HepG2 (cell line): ENCODE data around the gene HIRA. TPM values are rescaled to one million over a fixed set of nuclear protein-coding genes. Genes with fewer than 3 reads are reported as not detected.

Experiments used
- ARNT2 ChIP-seq: sonication (generic); formaldehyde crosslinking; IDR thresholded peaks from 2 replicates; pipeline ENCODE4 v1.8.0; 2022; ENCODE audit warnings: mild to moderate bottlenecking, low read depth, missing genetic modification reagents, moderate library complexity
- ERF ChIP-seq: IDR thresholded peaks from 2 replicates; pipeline ENCODE4 v1.6.1; 2018; ENCODE audit warnings: missing biosample characterization, missing genetic modification reagents
- FIP1L1 ChIP-seq: fragments of 200-400 bp; formaldehyde crosslinking; IDR thresholded peaks from 2 replicates; pipeline ENCODE4 v1.6.1; 2018; ENCODE audit warnings: low read depth, mild to moderate bottlenecking, low read length, moderate library complexity, borderline replicate concordance; ENCODE audit not compliant: insufficient read depth
- IRF9 ChIP-seq: sonication (generic); formaldehyde crosslinking; IDR thresholded peaks from 2 replicates; pipeline ENCODE4 v1.8.0; 2022; ENCODE audit warnings: missing genetic modification reagents, mild to moderate bottlenecking, borderline replicate concordance
- NFATC3 ChIP-seq: sonication (generic); formaldehyde crosslinking; IDR thresholded peaks from 2 replicates; pipeline ENCODE4 v1.5.1; 2020; ENCODE audit warnings: mild to moderate bottlenecking, missing genetic modification reagents
- ZBTB1 ChIP-seq: sonication (generic); formaldehyde crosslinking; IDR thresholded peaks from 2 replicates; pipeline ENCODE4 v1.4.0; 2020; ENCODE audit warnings: missing genetic modification reagents, borderline replicate concordance
- ZBTB20 ChIP-seq: sonication (generic); formaldehyde crosslinking; IDR thresholded peaks from 2 replicates; pipeline ENCODE4 v1.8.1; 2023; ENCODE audit warnings: missing genetic modification reagents, low read depth, mild to moderate bottlenecking, borderline replicate concordance
- ZBTB7B ChIP-seq: sonication (generic); formaldehyde crosslinking; IDR thresholded peaks from 2 replicates; pipeline ENCODE4 v1.4.0; 2020; ENCODE audit warnings: missing genetic modification reagents
- ZFP1 ChIP-seq: IDR thresholded peaks from 2 replicates; pipeline ENCODE4 v1.6.1; 2016
- ZNF34 ChIP-seq: sonication (generic); formaldehyde crosslinking; IDR thresholded peaks from 2 replicates; pipeline ENCODE4 v1.4.0; 2020; ENCODE audit warnings: mild to moderate bottlenecking, missing genetic modification reagents, borderline replicate concordance
- ZNF451 ChIP-seq: sonication (generic); formaldehyde crosslinking; IDR thresholded peaks from 2 replicates; pipeline ENCODE4 v1.5.0; 2020; ENCODE audit warnings: mild to moderate bottlenecking, missing genetic modification reagents
- ZNF543 ChIP-seq: sonication (generic); formaldehyde crosslinking; IDR thresholded peaks from 2 replicates; pipeline ENCODE4 v1.4.0; 2020; ENCODE audit warnings: mild to moderate bottlenecking, missing genetic modification reagents
- ZNF546 ChIP-seq: sonication (generic); formaldehyde crosslinking; conservative IDR thresholded peaks from 2 replicates; pipeline ENCODE4 v1.8.1; 2023; ENCODE audit warnings: mild to moderate bottlenecking, missing genetic modification reagents
- ZNF720 ChIP-seq: sonication (generic); formaldehyde crosslinking; IDR thresholded peaks from 2 replicates; pipeline ENCODE4 v1.4.0; 2020; ENCODE audit warnings: missing genetic modification reagents
- ZNF747 ChIP-seq: sonication (generic); formaldehyde crosslinking; IDR thresholded peaks from 2 replicates; pipeline ENCODE4 v1.8.1; 2023; ENCODE audit warnings: missing genetic modification reagents, mild to moderate bottlenecking, borderline replicate concordance
- ZNF883 ChIP-seq: sonication (generic); formaldehyde crosslinking; IDR thresholded peaks from 2 replicates; pipeline ENCODE4 v1.5.1; 2020; ENCODE audit warnings: mild to moderate bottlenecking, missing genetic modification reagents; ENCODE audit errors: not compliant biosample characterization
- polyA plus RNA-seq, 8 experiments: library from polyadenylated mRNA; depleted of rRNA in 3 of 8; stranded (reverse) in 7 of 8; unstranded in 1 of 8; fragments of >200 nt; fragmentation: Illumina TruSeq in 4 of 8; extraction: Trizol in 4 of 8; gene quantifications; 2 replicates each; pipeline versions ENCODE4 v1.2.1 to v1.2.3, GENCODE V29; 2011 to 2016; ENCODE audit warnings: low read depth in 4 of 8, missing spikeins in 1 of 8, mixed read lengths in 1 of 8; ENCODE audit not compliant: insufficient read depth in 1 of 8
- total RNA-seq, 5 experiments: library from RNA; depleted of rRNA; stranded (reverse); fragments of >200 nt; fragmentation: Illumina TruSeq; extraction: Trizol; gene quantifications; 2 replicates each; pipeline ENCODE4 v1.2.3, GENCODE V29; 2016; ENCODE audit warnings: low read depth in 1 of 5
- TF ChIP-seq, protein P1 (sequence below): sonication (generic); formaldehyde crosslinking; IDR thresholded peaks from 2 replicates; pipeline ENCODE4 v1.4.0; 2020; ENCODE audit warnings: missing genetic modification reagents
- TF ChIP-seq, protein P2 (sequence below): sonication (generic); formaldehyde crosslinking; IDR thresholded peaks from 2 replicates; pipeline ENCODE4 v1.5.0; 2020; ENCODE audit warnings: mild to moderate bottlenecking, missing genetic modification reagents, borderline replicate concordance
- TF ChIP-seq, protein P3 (sequence below): IDR thresholded peaks from 2 replicates; pipeline ENCODE4 v1.6.1; 2016
- TF ChIP-seq, protein P4 (sequence below): sonication (generic); formaldehyde crosslinking; IDR thresholded peaks from 2 replicates; pipeline ENCODE4 v1.5.1; 2020; ENCODE audit warnings: mild to moderate bottlenecking, moderate library complexity, missing genetic modification reagents

The HIRA gene
- total and polyA plus RNA-seq, 2 of the 13 experiments (the other 11 are each of a cell fraction or from before 2014, with no cell fraction given): 21.5 to 29.2 TPM

GRCh38 chr22:19291580-19292457, 139.7 kb downstream of the HIRA start, which contains the start of gene CLTCL1 (continued):
- TF ChIP-seq ZFP1 (no peak), ZNF451 (CRISPR knock-in tag) (0 out of 2 replicates have a peak, but pooled peaks have one; percentile 60), ZNF720 (CRISPR knock-in tag) (0 out of 2 replicates have a peak, but pooled peaks have one; percentile 75), ZBTB20 (CRISPR knock-in tag) (0 out of 2 replicates have a peak, but pooled peaks have one; percentile 18), ZBTB1 (peak; percentile 84; the same call in 1 of the 2 replicates), ARNT2 (CRISPR knock-in tag) (peak; percentile 87), ZNF34 (0 out of 2 replicates have a peak, but pooled peaks have one; percentile 1), ZNF747 (CRISPR knock-in tag) (0 out of 2 replicates have a peak, but pooled peaks have one; percentile 8), ZBTB7B (CRISPR knock-in tag) (peak; percentile 96), NFATC3 (CRISPR knock-in tag) (no peak), FIP1L1 (no peak), ERF (0 out of 2 replicates have a peak, but pooled peaks have one; percentile 67), IRF9 (CRISPR knock-in tag) (0 out of 2 replicates have a peak, but pooled peaks have one; percentile 68), ZNF883 (CRISPR knock-in tag) (peak; percentile 65), ZNF543 (CRISPR knock-in tag) (no peak; the same call in 1 of the 2 replicates), ZNF546 (CRISPR knock-in tag) (peak; percentile 84)
- TF ChIP-seq, protein P1, sequence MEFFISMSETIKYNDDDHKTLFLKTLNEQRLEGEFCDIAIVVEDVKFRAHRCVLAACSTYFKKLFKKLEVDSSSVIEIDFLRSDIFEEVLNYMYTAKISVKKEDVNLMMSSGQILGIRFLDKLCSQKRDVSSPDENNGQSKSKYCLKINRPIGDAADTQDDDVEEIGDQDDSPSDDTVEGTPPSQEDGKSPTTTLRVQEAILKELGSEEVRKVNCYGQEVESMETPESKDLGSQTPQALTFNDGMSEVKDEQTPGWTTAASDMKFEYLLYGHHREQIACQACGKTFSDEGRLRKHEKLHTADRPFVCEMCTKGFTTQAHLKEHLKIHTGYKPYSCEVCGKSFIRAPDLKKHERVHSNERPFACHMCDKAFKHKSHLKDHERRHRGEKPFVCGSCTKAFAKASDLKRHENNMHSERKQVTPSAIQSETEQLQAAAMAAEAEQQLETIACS (CRISPR knock-in tag): 0 out of 2 replicates have a peak, but pooled peaks have one; percentile 43
- TF ChIP-seq, protein P2, sequence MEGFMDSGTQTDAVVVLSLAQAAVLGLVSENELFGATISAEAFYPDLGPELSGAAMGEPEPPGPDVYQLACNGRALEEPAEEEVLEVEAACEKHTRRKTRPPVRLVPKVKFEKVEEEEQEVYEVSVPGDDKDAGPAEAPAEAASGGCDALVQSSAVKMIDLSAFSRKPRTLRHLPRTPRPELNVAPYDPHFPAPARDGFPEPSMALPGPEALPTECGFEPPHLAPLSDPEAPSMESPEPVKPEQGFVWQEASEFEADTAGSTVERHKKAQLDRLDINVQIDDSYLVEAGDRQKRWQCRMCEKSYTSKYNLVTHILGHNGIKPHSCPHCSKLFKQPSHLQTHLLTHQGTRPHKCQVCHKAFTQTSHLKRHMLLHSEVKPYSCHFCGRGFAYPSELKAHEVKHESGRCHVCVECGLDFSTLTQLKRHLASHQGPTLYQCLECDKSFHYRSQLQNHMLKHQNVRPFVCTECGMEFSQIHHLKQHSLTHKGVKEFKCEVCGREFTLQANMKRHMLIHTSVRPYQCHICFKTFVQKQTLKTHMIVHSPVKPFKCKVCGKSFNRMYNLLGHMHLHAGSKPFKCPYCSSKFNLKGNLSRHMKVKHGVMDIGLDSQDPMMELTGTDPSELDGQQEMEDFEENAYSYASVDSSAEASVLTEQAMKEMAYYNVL: 0 out of 2 replicates have a peak, but pooled peaks have one; percentile 26
- TF ChIP-seq, protein P3, sequence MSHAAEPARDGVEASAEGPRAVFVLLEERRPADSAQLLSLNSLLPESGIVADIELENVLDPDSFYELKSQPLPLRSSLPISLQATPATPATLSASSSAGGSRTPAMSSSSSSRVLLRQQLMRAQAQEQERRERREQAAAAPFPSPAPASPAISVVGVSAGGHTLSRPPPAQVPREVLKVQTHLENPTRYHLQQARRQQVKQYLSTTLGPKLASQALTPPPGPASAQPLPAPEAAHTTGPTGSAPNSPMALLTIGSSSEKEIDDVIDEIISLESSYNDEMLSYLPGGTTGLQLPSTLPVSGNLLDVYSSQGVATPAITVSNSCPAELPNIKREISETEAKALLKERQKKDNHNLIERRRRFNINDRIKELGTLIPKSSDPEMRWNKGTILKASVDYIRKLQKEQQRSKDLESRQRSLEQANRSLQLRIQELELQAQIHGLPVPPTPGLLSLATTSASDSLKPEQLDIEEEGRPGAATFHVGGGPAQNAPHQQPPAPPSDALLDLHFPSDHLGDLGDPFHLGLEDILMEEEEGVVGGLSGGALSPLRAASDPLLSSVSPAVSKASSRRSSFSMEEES: 0 out of 2 replicates have a peak, but pooled peaks have one; percentile 13
- TF ChIP-seq, protein P4, sequence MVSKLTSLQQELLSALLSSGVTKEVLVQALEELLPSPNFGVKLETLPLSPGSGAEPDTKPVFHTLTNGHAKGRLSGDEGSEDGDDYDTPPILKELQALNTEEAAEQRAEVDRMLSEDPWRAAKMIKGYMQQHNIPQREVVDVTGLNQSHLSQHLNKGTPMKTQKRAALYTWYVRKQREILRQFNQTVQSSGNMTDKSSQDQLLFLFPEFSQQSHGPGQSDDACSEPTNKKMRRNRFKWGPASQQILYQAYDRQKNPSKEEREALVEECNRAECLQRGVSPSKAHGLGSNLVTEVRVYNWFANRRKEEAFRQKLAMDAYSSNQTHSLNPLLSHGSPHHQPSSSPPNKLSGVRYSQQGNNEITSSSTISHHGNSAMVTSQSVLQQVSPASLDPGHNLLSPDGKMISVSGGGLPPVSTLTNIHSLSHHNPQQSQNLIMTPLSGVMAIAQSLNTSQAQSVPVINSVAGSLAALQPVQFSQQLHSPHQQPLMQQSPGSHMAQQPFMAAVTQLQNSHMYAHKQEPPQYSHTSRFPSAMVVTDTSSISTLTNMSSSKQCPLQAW: peak; percentile 65
